Neural crest cell (in vitro differentiated cells): Measurements from ENCODE around the gene SRC. TPM values are rescaled to one million over a fixed set of nuclear protein-coding genes. Genes with fewer than 3 reads are reported as not detected.

Source experiments
- DNase-seq: peaks from one replicate; pipeline ENCODE4 v3.0.0; 2021; ENCODE audit warnings: low read depth, mixed read lengths, low spot score
- H3K27ac Mint-ChIP-seq: one replicate; pipeline ENCODE4 v1.8.0; 2021; ENCODE audit warnings: mild to moderate bottlenecking, mixed read lengths; ENCODE audit not compliant: unreplicated experiment
- H3K27me3 Mint-ChIP-seq: 2 replicates; pipeline ENCODE4 v1.8.0; 2021; ENCODE audit warnings: low read depth, mild to moderate bottlenecking, mixed read lengths
- H3K36me3 Mint-ChIP-seq: 2 replicates; pipeline ENCODE4 v1.8.0; 2021; ENCODE audit warnings: low read depth, mild to moderate bottlenecking, mixed read lengths
- H3K4me1 Mint-ChIP-seq: 2 replicates; pipeline ENCODE4 v1.8.0; 2021; ENCODE audit warnings: mixed read lengths
- H3K4me3 Mint-ChIP-seq: one replicate; pipeline ENCODE4 v1.8.0; 2021; ENCODE audit warnings: mild to moderate bottlenecking, mixed read lengths
- H3K9me3 Mint-ChIP-seq: 2 replicates; pipeline ENCODE4 v1.8.0; 2021; ENCODE audit warnings: mixed read lengths
- total RNA-seq: library from RNA; stranded (reverse); gene quantifications from 2 replicates; pipeline ENCODE4 v1.2.1, GENCODE V29; 2021
- TF ChIP-seq, protein P1 (sequence below): fragments of 200-600 bp; sonication (generic); conservative IDR thresholded peaks from 2 replicates; pipeline ENCODE4 v1.5.0; 2021; ENCODE audit warnings: antibody characterized with exemption, mild to moderate bottlenecking

SRC gene
- total RNA-seq, 1 donor from 2014 or later = 58.6 TPM

DNA sequence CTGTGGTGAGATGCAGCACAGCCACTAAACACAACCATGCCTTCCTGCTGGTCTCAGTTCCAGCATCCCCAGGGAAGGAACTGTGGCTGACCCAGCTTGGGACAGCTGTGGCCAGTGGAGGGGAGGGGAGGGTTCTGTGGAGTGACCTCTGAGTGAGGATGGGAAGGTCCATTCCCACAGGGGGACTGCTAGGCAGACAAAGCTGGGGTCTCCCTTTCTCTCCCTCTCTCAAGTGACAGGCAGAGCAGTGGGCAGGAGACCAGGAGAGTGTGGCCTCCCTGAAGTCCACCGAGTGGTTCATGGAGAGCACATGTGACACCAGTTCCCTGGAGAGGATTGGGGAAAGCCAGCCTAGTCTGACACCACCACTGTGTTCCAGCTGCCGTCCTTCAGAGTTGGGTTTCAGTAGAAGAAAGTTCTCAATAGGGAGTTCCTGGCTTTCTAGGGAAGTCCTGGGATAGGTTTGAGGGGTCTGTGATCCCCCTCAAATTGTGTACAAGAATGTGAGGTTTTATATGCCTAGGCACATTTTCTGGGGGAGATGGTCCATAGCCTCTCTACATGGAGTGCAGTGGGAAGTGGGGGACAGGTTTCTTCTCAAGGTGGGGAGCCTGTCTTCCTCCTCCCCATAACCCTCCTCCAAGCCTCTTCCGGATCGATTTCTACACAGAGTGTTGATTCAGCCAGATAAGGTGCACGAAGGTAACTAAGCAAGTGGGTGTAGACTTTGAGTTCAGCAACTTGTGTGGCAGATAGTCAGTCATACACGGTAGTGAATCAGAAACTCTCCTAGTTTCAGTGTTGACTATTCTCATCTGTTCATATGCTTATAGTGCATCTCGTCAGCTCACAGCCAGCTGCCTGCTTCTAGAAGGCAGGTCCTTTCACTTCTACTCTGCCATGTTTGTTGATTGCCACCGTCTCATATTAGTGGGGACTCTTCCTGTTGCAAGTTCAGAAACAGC lies 37.6 kb upstream of the SRC start:
- Mint-ChIP-seq H3K27me3 (no peaks in the 10 kb centered on the region), H3K36me3 (peaks cover 5% of the 10 kb centered on the region), H3K27ac (no peak overlapping the region), H3K4me1 (peaks cover 30% of the 10 kb centered on the region), H3K9me3 (no peaks in the 10 kb centered on the region), H3K4me3 (no peak overlapping the region)
- TF ChIP-seq, protein P1, sequence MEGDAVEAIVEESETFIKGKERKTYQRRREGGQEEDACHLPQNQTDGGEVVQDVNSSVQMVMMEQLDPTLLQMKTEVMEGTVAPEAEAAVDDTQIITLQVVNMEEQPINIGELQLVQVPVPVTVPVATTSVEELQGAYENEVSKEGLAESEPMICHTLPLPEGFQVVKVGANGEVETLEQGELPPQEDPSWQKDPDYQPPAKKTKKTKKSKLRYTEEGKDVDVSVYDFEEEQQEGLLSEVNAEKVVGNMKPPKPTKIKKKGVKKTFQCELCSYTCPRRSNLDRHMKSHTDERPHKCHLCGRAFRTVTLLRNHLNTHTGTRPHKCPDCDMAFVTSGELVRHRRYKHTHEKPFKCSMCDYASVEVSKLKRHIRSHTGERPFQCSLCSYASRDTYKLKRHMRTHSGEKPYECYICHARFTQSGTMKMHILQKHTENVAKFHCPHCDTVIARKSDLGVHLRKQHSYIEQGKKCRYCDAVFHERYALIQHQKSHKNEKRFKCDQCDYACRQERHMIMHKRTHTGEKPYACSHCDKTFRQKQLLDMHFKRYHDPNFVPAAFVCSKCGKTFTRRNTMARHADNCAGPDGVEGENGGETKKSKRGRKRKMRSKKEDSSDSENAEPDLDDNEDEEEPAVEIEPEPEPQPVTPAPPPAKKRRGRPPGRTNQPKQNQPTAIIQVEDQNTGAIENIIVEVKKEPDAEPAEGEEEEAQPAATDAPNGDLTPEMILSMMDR = no peak
- DNase-seq = no peak

DNA sequence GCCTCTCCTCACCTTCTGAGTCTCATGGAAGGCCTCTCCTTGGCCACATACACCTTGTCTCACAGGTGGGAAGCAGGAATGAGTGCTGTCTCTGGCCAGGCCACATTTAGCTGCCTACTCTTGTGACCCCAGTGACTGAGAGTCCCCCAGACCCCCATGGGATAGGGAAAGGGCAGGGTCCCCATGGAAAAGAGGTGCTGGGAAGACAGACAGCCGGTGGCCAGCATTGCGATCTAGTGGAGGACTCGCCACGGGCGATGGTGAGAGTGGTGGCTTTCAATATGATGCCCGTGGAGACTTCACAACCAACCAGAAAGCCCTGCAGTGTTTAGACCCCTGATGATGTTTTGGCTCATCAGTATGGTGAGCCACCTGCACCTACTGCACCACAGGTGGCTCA lies 36.6 kb upstream of the SRC start:
- peaks cover 3% of the 10 kb centered on the region for H3K36me3 Mint-ChIP-seq
- H3K4me1 Mint-ChIP-seq = peaks cover 39% of the 10 kb centered on the region
- TF ChIP-seq, protein P1 = no peak
- H3K4me3 Mint-ChIP-seq = no peak overlapping the region
- peak overlapping the region; percentile 27 for H3K27ac Mint-ChIP-seq
- no peaks in the 10 kb centered on the region for H3K27me3 Mint-ChIP-seq
- H3K9me3 Mint-ChIP-seq = no peaks in the 10 kb centered on the region
- DNase-seq = no peak

DNA sequence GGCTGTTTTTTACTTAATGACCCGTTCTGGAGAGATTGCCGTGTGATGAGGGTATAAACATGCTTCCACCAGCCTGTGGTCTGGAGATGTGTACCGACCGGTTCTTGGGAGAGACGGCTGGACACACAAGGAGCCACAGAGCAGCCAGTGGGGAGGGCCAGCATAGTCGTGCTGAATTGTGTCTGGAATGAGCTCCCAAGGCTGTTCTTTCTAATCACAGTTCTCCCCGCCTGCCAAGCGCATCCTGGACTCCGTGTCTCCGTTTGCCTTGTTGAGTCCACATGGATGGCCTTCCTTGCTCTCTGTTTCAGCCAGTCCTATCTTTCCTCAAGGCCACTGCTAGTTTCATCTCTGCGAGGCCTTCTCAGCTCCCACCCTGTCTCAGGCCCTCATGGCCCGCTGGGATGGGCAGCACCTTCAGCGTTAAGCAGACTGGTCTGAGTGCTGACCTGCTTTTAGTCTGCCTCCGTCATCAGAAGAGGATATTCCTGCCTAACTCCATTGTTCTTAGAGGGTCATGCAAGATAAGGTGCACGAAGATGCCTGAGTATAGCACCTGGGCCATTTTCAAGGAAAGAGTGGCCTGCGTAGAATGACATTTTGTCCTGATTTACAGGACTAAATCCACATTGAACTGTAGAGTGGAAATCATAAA lies 35.9 kb upstream of the SRC start:
- DNase-seq = no peak
- Mint-ChIP-seq H3K36me3 (peaks cover 3% of the 10 kb centered on the region), H3K4me1 (peaks cover 47% of the 10 kb centered on the region), H3K9me3 (no peaks in the 10 kb centered on the region), H3K27ac (peak overlapping the region; percentile 57), H3K27me3 (no peaks in the 10 kb centered on the region), H3K4me3 (no peak overlapping the region)
- TF ChIP-seq, protein P1 = no peak

DNA sequence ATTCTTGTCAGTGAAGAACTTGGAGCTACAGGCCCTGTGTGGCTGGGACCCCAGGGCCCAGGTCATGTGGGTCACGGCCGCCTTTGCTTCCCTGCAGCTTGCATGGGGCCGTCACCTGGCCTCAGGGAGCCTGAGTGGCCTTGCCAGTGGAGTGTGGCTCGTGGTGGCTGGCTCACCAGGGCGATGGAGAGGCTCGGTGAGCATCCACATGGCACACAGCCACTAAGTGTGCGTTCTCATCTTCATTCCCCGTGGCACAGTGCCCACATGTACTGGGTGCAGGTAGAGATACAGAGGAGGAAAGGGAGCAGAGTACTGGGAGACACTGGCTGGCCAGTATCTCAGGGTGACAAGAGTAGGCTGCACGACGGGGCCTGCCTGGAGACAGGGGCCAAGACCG lies 35.0 kb upstream of the SRC start:
- TF ChIP-seq, protein P1 = no peak
- no peak overlapping the region for H3K4me3 Mint-ChIP-seq
- H3K9me3 Mint-ChIP-seq = no peaks in the 10 kb centered on the region
- H3K4me1 Mint-ChIP-seq = peaks cover 45% of the 10 kb centered on the region
- H3K36me3 Mint-ChIP-seq = peaks cover 3% of the 10 kb centered on the region
- no peaks in the 10 kb centered on the region for H3K27me3 Mint-ChIP-seq
- no peak for DNase-seq
- peak overlapping the region; percentile 89 for H3K27ac Mint-ChIP-seq

DNA sequence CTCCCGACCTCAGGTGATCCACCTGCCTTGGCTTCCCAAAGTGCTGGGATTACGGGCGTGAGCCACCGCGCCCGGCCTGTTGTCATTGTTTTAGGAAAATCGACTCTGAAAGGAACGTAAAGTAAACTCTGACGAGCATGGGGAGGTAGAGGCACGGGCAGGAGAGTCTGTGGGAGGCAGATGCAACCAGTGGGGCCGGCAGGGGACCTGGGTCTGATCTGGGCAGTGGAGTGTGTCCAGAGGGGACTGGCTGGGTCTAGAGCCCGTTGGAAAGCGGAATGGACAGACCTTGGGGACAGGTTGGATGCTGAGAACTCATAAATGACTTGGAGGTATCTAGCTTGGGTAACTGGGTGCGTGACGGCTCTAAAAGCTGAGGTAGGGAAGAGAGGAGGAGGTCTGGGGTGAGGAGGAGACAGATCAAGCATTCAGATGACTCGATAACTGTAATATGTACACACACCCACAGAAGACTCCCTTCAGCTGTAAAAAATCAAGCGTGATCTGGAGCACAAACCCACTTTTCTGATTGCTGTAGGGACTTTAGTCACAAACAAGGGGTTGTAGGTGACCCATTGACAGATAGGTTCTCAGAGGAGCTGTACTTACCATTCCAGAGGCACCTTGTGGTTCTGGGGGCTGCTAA lies 34.1 kb upstream of the SRC start:
- Mint-ChIP-seq H3K9me3 (no peaks in the 10 kb centered on the region), H3K27ac (peak overlapping the region; percentile 78), H3K4me1 (peaks cover 52% of the 10 kb centered on the region), H3K36me3 (peaks cover 3% of the 10 kb centered on the region), H3K4me3 (no peak overlapping the region), H3K27me3 (no peaks in the 10 kb centered on the region)
- DNase-seq = no peak
- TF ChIP-seq, protein P1 = no peak
